Renal cortex interstitium (tissue), 15 donors: ENCODE measurements around the gene CDSN. TPM values are rescaled to one million over a fixed set of nuclear protein-coding genes. Genes with fewer than 3 reads are reported as not detected.
A peak's percentile ranks its signal among the peaks of the same experiment; 100 is the strongest.
"Not testable (repeated sequence)": the region's sequence is repeated elsewhere in the genome, so short reads cannot be mapped to it uniquely, and the experiment has no call there.

ENCODE experiments used
- DNase-seq, 11 donors: peaks; one replicate each; pipeline ENCODE4 v3.0.0-alpha.2; 2013; ENCODE audit warnings: low read depth in 9 of 11, low spot score in 4 of 11; ENCODE audit errors: extremely low read depth in 1 of 11
- long read RNA-seq, 16 experiments: transcript quantifications; one replicate each; lab custom pipeline, GENCODE V29; 2026
- polyA plus RNA-seq, 3 donors: library from polyadenylated mRNA; unstranded; fragments of 120-200 nt; gene quantifications; one replicate each; pipeline ENCODE4 v1.2.1, GENCODE V29; 2013; ENCODE audit not compliant: insufficient read length in 3 of 3

CDSN gene
- not detected for polyA plus RNA-seq
- long read RNA-seq, donor 1: 0 reads
- long read RNA-seq, donor 2: 0 reads
- long read RNA-seq, donor 3: 0 reads
- long read RNA-seq, donor 4: 0 reads
- long read RNA-seq, donor 5: 0 reads
- long read RNA-seq, donor 6: 0 reads
- long read RNA-seq, donor 7: 0 reads
- long read RNA-seq, donor 8: 0 reads
- long read RNA-seq, donor 9: 0 reads
- long read RNA-seq, donor 10: 0 reads
- long read RNA-seq, donor 11: 0 reads
- long read RNA-seq, donor 12: 0 reads
- long read RNA-seq, donor 13: 0 reads
- long read RNA-seq, donor 14: 0 reads
- long read RNA-seq, donor 15: 0 reads
- long read RNA-seq, donor 16: 0 reads

DNA sequence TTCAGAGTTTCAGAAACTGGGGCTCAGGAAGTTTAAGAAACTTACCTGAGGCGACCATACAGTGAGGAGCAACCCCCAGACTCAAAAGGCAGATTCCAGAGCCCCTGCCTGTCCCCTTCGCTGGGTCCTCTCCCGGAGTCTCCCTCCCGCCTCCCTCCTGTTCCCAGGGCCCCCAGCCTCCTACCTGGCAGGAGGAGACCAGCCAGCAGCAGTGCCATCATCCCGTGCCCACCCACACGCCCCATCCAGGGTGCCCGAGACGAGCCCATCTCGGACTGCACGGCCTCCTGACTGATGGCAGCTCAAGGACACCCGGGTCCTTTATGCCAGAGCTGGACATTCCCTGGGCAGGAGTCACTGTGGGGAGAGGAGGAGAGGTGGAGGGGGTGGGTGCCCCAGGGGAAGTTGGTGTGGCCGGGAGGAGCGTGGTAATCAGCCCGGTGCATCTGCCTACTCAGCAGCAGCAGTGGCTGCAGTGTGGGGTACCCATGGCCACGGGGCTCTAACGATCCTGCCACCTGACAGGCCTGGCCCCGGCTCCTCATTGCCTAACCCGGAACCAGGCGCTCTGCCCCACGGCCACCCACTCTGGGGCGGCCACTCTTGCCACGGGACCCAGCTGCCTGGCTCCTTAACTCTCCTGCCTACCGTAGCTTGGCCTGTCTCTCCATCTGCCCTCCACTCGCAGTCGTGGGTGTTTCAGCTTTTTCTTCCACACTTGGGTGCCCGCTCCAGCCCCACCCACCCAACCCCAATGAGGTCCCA is at the start of gene CDSN:
Gene CDSN (minus strand): TSS at position 296 of the 765 bp plus-strand sequence. CDS start 27 bp downstream, at position 269.
- DNase-seq: no peak

- no peak for DNase-seq
Measured at GRCh38 chr6:31169123-31169857, 49.0 kb upstream of the CDSN start.

GRCh38 chr6:31168606-31169005 is 48.4 kb upstream of the CDSN start:
- no peak for DNase-seq

GRCh38 chr6:31165986-31166385 is 45.7 kb upstream of the CDSN start:
- DNase-seq: no peak

DNA sequence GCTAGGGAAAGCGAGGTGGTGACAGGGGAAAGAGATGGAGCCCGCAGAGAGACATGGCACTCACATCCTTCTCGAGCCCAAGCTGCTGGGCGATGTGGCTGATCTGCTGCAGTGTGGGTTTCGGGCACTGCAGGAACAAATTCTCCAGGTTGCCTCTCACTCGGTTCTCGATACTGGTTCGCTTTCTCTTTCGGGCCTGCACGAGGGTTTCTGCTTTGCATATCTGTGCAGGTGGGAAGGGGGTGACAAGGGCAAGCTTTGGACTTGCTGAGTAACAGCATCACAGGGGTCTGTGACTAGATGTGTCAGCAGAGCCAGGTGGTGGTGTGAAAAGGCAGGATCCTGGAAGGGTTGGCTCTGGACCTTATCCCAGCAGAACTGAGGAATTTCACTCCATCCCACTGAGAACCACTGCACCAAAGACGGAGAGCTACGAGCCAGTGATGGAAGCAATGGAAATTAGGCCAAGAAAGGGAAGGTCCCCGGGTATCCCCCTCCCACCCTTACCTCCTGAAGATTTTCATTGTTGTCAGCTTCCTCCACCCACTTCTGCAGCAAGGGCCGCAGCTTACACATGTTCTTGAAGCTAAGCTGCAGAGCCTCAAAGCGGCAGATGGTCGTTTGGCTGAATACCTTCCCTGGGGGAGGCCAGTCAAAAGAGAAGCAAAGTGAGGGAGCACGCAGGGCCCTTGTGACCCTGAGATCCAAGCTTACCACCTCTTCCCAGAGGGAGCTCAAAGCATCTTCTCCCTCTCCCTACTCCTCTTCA is 45.0 kb upstream of the CDSN start:
- not testable (repeated sequence) for DNase-seq

DNA sequence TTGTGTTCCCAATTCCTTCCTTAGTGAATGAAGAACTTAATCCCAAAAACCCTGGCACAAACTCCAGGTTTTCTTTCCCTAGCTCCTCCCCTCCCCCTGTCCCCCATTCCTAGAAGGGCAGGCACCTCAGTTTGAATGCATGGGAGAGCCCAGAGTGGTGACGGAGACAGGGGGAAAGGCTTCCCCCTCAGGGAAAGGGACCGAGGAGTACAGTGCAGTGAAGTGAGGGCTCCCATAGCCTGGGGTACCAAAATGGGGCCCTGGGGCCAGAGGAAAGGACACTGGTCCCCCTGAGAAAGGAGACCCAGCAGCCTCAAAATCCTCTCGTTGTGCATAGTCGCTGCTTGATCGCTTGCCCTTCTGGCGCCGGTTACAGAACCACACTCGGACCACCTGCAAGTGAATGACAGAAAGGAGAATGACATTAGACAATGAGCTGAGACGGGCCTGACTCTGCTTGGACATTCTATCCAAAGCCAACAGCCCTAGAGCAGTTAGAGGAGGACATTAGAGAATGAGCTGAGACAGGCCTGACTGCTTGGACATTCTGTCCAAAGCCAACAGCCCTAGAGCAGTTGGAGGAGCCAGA is 44.3 kb upstream of the CDSN start:
- DNase-seq: not testable (repeated sequence)

DNA sequence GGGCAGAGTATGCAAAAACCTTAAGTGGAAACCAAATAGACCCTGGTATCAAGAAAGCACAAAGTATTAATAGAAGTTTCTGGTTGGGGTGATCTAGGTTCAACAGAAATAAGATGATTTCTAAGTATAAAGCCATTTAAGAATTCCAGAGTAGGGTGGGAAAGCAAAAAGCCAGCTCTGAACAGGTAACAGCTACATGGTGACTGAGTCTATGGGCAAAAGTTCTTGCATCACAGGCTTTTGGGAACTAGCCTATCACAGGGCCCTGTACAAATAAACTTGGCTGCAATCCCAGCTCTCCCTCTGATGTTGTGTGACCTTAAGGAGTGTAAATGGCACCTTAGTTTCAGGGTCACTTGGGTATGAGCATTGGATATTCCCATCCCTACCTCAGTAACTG is 43.7 kb upstream of the CDSN start:
- no peak for DNase-seq

DNA sequence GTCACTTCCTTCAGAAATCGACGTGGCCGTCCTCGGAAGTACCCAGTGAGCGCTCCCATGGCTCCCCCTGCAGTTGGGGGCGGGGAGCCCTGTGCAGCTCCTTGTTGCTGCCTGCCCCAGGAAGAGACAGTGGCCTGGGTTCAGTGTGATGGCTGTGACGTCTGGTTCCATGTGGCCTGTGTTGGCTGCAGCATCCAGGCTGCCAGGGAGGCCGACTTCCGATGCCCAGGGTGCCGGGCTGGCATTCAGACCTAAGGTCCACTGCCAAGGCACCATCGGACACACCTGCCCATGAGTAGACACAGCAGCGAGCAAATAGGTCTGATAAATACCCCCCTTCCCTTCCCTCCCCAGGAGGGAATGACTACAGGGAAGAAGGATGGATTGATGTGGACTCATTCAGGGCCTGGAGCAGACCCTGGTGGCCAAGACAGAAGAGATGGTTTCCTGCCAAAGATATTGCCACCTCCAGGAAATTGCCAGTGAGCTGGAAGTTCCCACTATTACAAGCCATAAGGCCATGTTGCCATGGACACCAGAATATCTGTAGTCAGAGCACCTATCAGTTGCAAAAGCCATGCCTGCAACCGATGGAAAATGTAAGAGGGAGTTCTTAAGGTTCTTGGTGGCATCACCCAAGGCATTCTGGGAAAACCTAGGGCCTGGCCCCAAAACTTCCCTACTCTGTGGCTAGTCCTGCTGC is 42.4 kb upstream of the CDSN start:
- DNase-seq: no peak

DNA sequence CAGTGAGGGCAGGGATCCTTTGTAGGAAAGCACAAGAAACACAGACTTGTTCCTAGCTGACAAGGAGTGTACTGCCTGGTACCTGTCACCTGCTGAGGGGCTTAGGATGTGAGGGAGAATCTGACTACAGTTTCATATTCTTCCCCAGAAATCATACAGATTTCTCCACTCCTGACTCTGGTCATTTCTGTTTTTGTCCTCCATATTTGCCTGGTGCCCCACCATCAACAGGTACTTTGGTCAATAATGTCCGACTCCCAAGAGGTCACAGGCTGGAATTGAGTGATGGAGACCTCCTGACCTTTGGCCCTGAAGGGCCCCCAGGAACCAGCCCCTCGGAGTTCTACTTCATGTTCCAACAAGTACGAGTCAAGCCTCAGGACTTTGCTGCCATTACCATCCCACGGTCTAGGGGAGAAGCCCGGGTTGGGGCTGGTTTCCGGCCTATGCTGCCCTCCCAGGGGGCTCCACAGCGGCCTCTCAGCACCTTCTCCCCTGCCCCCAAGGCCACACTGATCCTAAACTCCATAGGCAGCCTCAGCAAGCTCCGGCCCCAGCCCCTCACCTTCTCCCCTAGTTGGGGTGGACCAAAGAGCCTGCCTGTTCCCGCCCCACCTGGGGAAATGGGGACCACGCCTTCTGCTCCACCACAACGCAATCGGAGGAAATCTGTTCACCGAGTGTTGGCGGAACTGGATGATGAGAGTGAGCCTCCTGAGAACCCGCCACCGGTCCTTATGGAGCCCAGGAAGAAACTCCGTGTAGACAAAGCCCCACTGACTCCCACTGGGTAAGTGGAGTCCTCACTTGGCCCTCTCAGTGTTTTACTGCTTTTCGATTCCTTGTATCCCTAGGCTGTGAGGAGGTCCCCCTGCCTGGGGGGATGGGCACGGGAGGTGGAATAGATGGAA is 41.2 kb upstream of the CDSN start:
- DNase-seq: no peak

GRCh38 chr6:31158863-31159855 is 38.9 kb upstream of the CDSN start:
- no peak for DNase-seq

DNA sequence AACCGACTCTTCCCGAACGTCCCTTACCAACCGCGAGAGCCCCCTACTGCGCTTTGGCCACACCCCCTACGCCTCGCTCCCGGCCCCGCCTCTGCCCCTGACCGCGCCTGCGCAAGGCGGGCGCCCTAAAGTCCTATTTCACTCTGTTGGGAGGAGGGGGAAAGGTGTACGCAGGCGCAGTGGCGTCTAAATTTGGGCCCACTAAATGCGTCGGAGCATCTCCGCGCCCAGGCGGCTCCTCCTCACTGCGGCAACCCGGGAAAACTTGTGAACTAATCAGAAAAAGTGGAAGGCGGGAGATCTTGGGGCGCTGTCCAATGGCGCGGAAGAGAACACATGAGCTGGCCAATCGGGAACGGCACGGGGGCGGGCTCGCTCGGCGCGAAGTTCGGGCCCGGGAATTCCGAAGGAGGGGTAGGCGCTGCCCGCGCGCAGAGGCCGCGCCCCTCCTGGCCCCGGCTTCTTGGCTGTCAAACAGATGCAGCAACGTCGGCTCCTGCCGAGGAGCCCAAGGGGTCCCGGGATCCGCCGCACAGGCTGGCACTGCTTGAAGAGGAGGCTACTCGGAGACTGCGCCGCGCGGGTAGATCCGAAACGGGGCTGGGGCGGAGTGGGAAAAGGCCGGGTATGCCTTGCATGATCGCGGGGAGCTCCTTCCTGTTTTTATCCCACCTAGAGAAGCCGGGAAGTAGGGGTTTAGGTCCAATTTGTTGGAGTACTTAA is 38.1 kb upstream of the CDSN start, which contains the start of gene TCF19:
Gene TCF19 (plus strand): TSS at position 450 of the 723 bp plus-strand sequence. CDS start 881 bp downstream, outside the sequence.
- DNase-seq: peak; percentile 97 to 100 (median 99)

GRCh38 chr6:31157513-31158139 is 37.4 kb upstream of the CDSN start, which contains the start of gene CCHCR1:
TSS of gene CCHCR1 (minus strand) at chr6:31157802. CDS start at chr6:31157600, 202 bp downstream.
- no peak for DNase-seq

- DNase-seq: no peak
Measured at GRCh38 chr6:31156641-31157040, 36.4 kb upstream of the CDSN start.

GRCh38 chr6:31154436-31154835 is 34.2 kb upstream of the CDSN start:
- DNase-seq: no peak

DNA sequence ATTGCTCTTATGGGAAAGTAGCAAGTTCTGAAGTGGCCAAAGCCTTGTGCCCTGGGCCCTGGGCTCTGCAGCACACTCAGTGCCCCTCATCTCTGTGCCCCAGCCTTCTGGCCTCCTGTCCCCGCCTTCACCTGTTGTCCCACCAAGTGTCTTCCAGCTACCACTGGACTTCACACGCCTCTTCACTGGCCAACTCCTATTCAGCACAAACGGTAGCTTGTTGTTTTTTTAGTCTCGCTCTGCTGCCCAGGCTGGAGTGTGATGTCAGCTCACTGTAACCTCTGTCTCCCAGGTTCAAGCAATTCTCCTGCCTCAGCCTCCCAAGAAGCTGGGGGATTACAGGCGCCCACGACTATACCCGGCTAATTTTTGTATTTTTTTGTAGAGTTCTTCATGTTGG is 32.5 kb upstream of the CDSN start:
- peak in 1 of 11 donors; percentile 43 for DNase-seq
